ENCODE results near the gene RUSC1. TPM values are rescaled to one million over a fixed set of nuclear protein-coding genes. Genes with fewer than 3 reads are reported as not detected.
"Not testable (repeated sequence)": the region's sequence is repeated elsewhere in the genome, so short reads cannot be mapped to it uniquely, and the experiment has no call there.

Gene RUSC1
- total RNA-seq, 1 donor: 17.2 TPM

- no peak for DNase-seq (ENCODE audit: low read depth in 2 of 3, low spot score in 2 of 3)
These were observed 1.2 kb downstream of the RUSC1 start for GRCh38 chr1:155321639-155322503.

GRCh38 chr1:155322571-155322952, 1.9 kb downstream of the RUSC1 start:
- DNase-seq (ENCODE audit: low read depth in 2 of 3, low spot score in 2 of 3): peak in 1 of 3 donors; percentile 9

GRCh38 chr1:155322953-155323728, 2.4 kb downstream of the RUSC1 start:
- peak; percentile 72 to 90 (median 81) for DNase-seq (ENCODE audit: low read depth in 2 of 3, low spot score in 2 of 3)

GRCh38 chr1:155323729-155324036, 3.0 kb downstream of the RUSC1 start:
- DNase-seq (ENCODE audit: low read depth in 2 of 3, low spot score in 2 of 3): peak; percentile 54 to 87 (median 81)

GRCh38 chr1:155324037-155324716, 3.5 kb downstream of the RUSC1 start:
- DNase-seq (ENCODE audit: low read depth in 2 of 3, low spot score in 2 of 3): peak; percentile 66 to 89 (median 88)

GRCh38 chr1:155324717-155325602, 4.3 kb downstream of the RUSC1 start:
- peak in 2 of 3 donors; percentile 10 to 25 for DNase-seq (ENCODE audit: low read depth in 2 of 3, low spot score in 2 of 3)

DNA sequence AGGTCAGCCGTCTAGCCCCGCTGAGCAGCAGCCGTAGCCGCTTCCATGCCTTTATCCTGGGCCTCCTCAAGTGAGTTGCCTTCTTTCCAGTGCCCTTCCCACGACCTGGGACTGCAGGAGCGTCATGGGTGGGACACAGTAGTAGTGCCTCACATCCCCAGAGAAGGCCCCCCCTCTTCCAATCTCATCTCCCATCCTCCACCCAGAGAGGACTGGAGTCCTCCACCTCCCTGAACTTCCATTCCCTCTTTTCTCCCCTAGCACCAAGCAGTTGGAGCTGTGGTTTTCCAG, 4.9 kb downstream of the RUSC1 start:
- no peak for DNase-seq (ENCODE audit: low read depth in 2 of 3, low spot score in 2 of 3)

GRCh38 chr1:155326020-155326526, 5.4 kb downstream of the RUSC1 start:
- no peak for DNase-seq (ENCODE audit: low read depth in 2 of 3, low spot score in 2 of 3)

- no peak for DNase-seq (ENCODE audit: low read depth in 2 of 3, low spot score in 2 of 3)
These were observed 5.9 kb downstream of the RUSC1 start for GRCh38 chr1:155326631-155327037.

- DNase-seq (ENCODE audit: low read depth in 2 of 3, low spot score in 2 of 3): no peak
These were observed 7.3 kb downstream of the RUSC1 start for GRCh38 chr1:155327981-155328380.

GRCh38 chr1:155328856-155329255, 8.2 kb downstream of the RUSC1 start:
- DNase-seq (ENCODE audit: low read depth in 2 of 3, low spot score in 2 of 3): not testable (repeated sequence)

DNA sequence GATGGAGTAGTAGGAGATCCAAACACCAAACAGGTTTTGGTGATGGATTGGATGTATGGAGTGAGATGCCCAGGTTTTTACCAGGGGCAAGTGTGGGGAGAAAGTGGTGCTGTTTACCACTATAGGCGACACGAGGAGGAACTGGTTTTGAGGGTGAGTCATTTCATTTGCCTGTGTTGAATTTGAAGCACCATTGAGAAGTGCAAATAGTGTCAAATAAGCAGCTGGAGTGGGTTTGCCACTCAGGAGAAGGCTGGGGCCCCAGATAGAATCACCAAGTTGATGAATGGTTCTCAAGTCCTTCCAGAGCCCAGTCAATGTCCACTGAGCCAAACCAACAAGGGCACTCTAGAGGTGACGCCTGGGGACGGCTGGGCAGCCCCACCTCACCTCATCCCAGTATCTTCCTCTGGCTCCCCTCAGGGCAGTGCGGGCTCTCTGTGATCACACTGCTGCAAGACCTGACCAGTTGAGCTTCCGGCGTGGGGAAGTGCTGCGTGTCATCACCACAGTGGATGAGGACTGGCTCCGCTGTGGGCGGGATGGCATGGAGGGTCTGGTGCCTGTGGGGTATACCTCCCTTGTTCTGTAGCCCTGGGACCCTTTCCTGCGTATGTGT, 9.4 kb downstream of the RUSC1 start:
- no peak for DNase-seq (ENCODE audit: low read depth in 2 of 3, low spot score in 2 of 3)

DNA sequence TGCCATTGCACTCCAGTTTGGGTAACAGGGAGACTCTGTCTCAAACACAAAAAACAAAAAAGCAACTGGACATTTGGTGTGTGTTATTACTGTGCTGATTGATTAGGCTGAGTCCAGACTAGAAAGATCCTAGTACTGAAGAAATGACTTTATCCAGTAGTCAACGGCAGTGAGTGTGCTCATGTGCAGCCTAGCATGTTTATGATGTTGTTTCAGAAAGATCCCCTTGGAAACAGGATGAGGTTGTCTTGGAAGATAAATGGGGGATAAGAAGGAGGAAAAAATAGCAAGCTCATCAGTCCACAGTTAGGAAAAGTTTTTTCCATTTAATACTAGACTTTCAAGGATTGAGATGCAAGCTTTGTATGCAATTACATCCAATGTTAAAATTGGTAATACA, 14.3 kb downstream of the RUSC1 start:
- no peak for DNase-seq (ENCODE audit: low read depth in 2 of 3, low spot score in 2 of 3)

- DNase-seq (ENCODE audit: low read depth in 2 of 3, low spot score in 2 of 3): no peak
These were observed 18.9 kb downstream of the RUSC1 start for GRCh38 chr1:155339515-155340097.

DNA sequence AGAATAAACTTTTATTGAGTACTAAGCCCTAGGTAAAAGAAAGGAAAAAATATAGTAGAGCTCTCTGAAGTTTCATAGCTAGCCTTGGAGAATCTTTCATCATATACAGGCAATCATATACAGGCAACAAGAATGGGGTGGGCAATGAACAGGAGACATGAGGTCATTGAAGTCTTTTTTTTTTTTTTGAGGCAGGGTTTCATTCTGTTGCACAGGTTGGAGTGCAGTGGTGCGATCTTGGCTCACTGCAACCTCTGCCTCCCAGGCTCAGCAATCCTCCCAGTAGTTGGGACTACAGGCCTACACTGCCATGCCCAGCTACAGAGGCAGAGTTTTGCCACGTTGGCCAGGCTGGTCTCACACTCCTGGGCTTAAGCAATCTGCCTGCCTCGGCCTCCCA, 22.1 kb downstream of the RUSC1 start:
- no peak for DNase-seq (ENCODE audit: low read depth in 2 of 3, low spot score in 2 of 3)

GRCh38 chr1:155352631-155353030, 31.9 kb downstream of the RUSC1 start:
- no peak for DNase-seq (ENCODE audit: low read depth in 2 of 3, low spot score in 2 of 3)

GRCh38 chr1:155360051-155360450, 39.4 kb downstream of the RUSC1 start:
- no peak for DNase-seq (ENCODE audit: low read depth in 2 of 3, low spot score in 2 of 3)

DNA sequence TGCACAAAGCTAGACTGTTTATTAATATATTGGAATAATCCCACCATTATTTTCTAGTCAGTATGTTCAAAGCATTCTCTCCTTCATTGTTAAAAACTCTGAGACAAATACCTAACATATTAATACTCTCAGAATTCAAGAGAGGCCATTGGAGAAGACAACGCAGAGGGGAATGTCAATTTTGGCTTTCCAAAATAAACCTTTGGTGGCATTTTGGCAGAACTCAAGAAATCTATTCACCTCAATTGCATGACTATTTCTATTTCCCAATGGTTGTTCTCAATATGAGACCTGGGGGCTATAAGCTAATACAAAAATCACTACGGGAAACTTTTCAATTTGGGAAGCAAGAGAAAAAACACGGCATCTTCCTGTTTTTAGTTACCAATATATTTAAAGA, 58.5 kb downstream of the RUSC1 start:
- DNase-seq (ENCODE audit: low read depth in 2 of 3, low spot score in 2 of 3): no peak

DNA sequence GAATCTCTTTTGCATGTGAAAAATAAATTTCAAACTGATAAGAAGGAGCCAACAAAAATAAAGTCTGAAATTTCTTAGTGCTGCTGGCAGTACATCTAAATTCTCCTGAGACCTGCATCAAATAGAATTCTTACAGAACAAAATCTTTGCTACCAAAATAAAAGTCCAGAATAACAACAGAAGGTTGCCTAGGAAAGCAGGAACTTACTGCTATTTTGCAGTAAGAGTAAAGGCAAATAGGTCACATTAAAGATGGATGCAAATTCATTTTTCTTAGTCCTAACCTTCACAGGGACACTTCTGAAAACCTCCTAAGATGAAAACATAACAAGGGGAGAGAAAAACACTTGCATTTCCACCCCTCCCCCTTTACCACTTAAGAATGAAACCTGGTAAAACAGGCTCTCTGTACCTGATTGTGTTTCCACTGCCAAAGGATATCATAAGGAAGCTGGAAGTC, 59.0 kb downstream of the RUSC1 start:
- DNase-seq (ENCODE audit: low read depth in 2 of 3, low spot score in 2 of 3): peak in 2 of 3 donors; percentile 15 to 39

All from hematopoietic multipotent progenitor cell (in vitro differentiated cells).